ENCODE data around the gene SNRNP35. TPM values are rescaled to one million over a fixed set of nuclear protein-coding genes. Genes with fewer than 3 reads are reported as not detected.

Gene SNRNP35
- total and polyA plus RNA-seq, 9 donors, result 13.7 to 39.9 (median 15.8) TPM

- H3K36me3 ChIP-seq, result no peaks in the 10 kb centered on the region
- intact Hi-C loops (cut with DNase I), result no loop called here
- 98 to 99% (median 99%) methylated on average over 6 of the region's 6 CpGs for WGBS, 3 donors
- no peak for DNase-seq
- H3K27me3 ChIP-seq, result no peaks in the 10 kb centered on the region
- no peak overlapping the region for H3K27ac ChIP-seq
- H3K9me3 ChIP-seq, result no peaks in the 10 kb centered on the region
- no peaks in the 10 kb centered on the region for H3K4me1 ChIP-seq (ENCODE audit: insufficient read depth)
- TF ChIP-seq EP300 (IDR thresholded peaks at IDR 0.05), result no peak
- no peak for TF ChIP-seq CTCF (IDR thresholded peaks at IDR 0.05)
- no peak for TF ChIP-seq POLR2A (IDR thresholded peaks at IDR 0.05)
- H3K4me3 ChIP-seq, result no peak overlapping the region
Observed at GRCh38 chr12:123487428-123487827, 29.5 kb downstream of the SNRNP35 start.

GRCh38 chr12:123488539-123489230 is 30.7 kb downstream of the SNRNP35 start:
- TF ChIP-seq EP300 (IDR thresholded peaks at IDR 0.05) (no peak), POLR2A (IDR thresholded peaks at IDR 0.05) (no peak), CTCF (IDR thresholded peaks at IDR 0.05) (no peak)
- WGBS, 3 donors, result 56 to 68% (median 59%) methylated on average over 20 of the region's 20 CpGs
- no peaks in the 10 kb centered on the region for H3K36me3 ChIP-seq
- H3K9me3 ChIP-seq, result no peaks in the 10 kb centered on the region
- H3K27ac ChIP-seq, result no peak overlapping the region
- H3K4me3 ChIP-seq, result no peak overlapping the region
- H3K27me3 ChIP-seq, result no peaks in the 10 kb centered on the region
- H3K4me1 ChIP-seq (ENCODE audit: insufficient read depth), result no peaks in the 10 kb centered on the region
- DNase-seq, result no peak
- intact Hi-C loops (cut with DNase I), result no loop called here

- DNase-seq, result no peak
- H3K36me3 ChIP-seq, result no peaks in the 10 kb centered on the region
- WGBS, 3 donors, result 94 to 97% (median 96%) methylated on average over 6 of the region's 6 CpGs
- H3K4me1 ChIP-seq (ENCODE audit: insufficient read depth), result no peaks in the 10 kb centered on the region
- H3K27me3 ChIP-seq, result no peaks in the 10 kb centered on the region
- TF ChIP-seq CTCF (IDR thresholded peaks at IDR 0.05) (no peak), POLR2A (IDR thresholded peaks at IDR 0.05) (no peak), EP300 (IDR thresholded peaks at IDR 0.05) (no peak)
- H3K9me3 ChIP-seq, result no peaks in the 10 kb centered on the region
- H3K27ac ChIP-seq, result no peak overlapping the region
- intact Hi-C loops (cut with DNase I), result no loop called here
- H3K4me3 ChIP-seq, result no peak overlapping the region
Observed at GRCh38 chr12:123489580-123489979, 31.6 kb downstream of the SNRNP35 start.

- H3K4me3 ChIP-seq, result no peak overlapping the region
- H3K27ac ChIP-seq, result no peak overlapping the region
- DNase-seq, result no peak
- no peaks in the 10 kb centered on the region for H3K4me1 ChIP-seq (ENCODE audit: insufficient read depth)
- intact Hi-C loops (cut with DNase I), result no loop called here
- 81 to 88% (median 83%) methylated on average over 5 of the region's 5 CpGs for WGBS, 3 donors
- TF ChIP-seq POLR2A (IDR thresholded peaks at IDR 0.05), result no peak
- TF ChIP-seq EP300 (IDR thresholded peaks at IDR 0.05), result no peak
- no peak for TF ChIP-seq CTCF (IDR thresholded peaks at IDR 0.05)
- H3K36me3 ChIP-seq, result no peaks in the 10 kb centered on the region
- no peaks in the 10 kb centered on the region for H3K27me3 ChIP-seq
- H3K9me3 ChIP-seq, result no peaks in the 10 kb centered on the region
Observed at GRCh38 chr12:123490089-123490488, 32.1 kb downstream of the SNRNP35 start.

Measured in ovary (tissue), 9 donors.